RCC 7860 (cell line): Measurements from ENCODE around the gene FAM163B.

ENCODE experiments used
- DNase-seq: peaks from one replicate; pipeline ENCODE4 v3.0.0-alpha.2; 2015; ENCODE audit warnings: low spot score
- FAIRE-seq: peaks from 2 replicates; lab custom pipeline; 2012; peaks lifted over from hg19 to GRCh38; lab: Jason Lieb, UNC

FAM163B gene

GRCh38 chr9:133556354-133556753 is 52.8 kb downstream of the FAM163B start:
- no peak for DNase-seq
- no peak for FAIRE-seq

- FAIRE-seq (no peak), DNase-seq (no peak)
Measured at GRCh38 chr9:133554729-133555128, 54.5 kb downstream of the FAM163B start.

- DNase-seq = no peak
- no peak for FAIRE-seq
Measured at GRCh38 chr9:133553973-133554713, 55.0 kb downstream of the FAM163B start.

- no peak for FAIRE-seq
- DNase-seq = no peak
Measured at GRCh38 chr9:133553123-133553522, 56.1 kb downstream of the FAM163B start.

GRCh38 chr9:133552236-133552635 is 57.0 kb downstream of the FAM163B start:
- FAIRE-seq (no peak), DNase-seq (no peak)

- no peak for DNase-seq
- no peak for FAIRE-seq
Measured at GRCh38 chr9:133551446-133551845, 57.7 kb downstream of the FAM163B start.

GRCh38 chr9:133547116-133547515 is 62.1 kb downstream of the FAM163B start:
- no peak for FAIRE-seq

GRCh38 chr9:133546287-133546680 is 62.9 kb downstream of the FAM163B start:
- DNase-seq (no peak), FAIRE-seq (no peak)

More at GRCh38 chr9:133547116-133547515, 62.1 kb downstream of the FAM163B start:
- no peak for DNase-seq

- FAIRE-seq = no peak
- no peak for DNase-seq
Measured at GRCh38 chr9:133545494-133546286, 63.5 kb downstream of the FAM163B start.

- FAIRE-seq = no peak
Measured at GRCh38 chr9:133543772-133544467, 65.3 kb downstream of the FAM163B start.

GRCh38 chr9:133542002-133542401 is 67.2 kb downstream of the FAM163B start:
- DNase-seq (no peak), FAIRE-seq (no peak)

More at GRCh38 chr9:133543772-133544467, 65.3 kb downstream of the FAM163B start:
- DNase-seq = no peak

GRCh38 chr9:133540698-133541025 is 68.5 kb downstream of the FAM163B start:
- no peak for DNase-seq
- FAIRE-seq = no peak

- FAIRE-seq = no peak
- DNase-seq = no peak
Measured at GRCh38 chr9:133539991-133540697, 69.0 kb downstream of the FAM163B start.

GRCh38 chr9:133538851-133539833 is 70.0 kb downstream of the FAM163B start:
- no peak for FAIRE-seq
- no peak for DNase-seq

GRCh38 chr9:133538176-133538575 is 71.0 kb downstream of the FAM163B start:
- DNase-seq = no peak
- FAIRE-seq = no peak

- FAIRE-seq = no peak
Measured at GRCh38 chr9:133537257-133537656, 71.9 kb downstream of the FAM163B start.

GRCh38 chr9:133536536-133536935 is 72.7 kb downstream of the FAM163B start:
- no peak for FAIRE-seq
- no peak for DNase-seq

More at GRCh38 chr9:133537257-133537656, 71.9 kb downstream of the FAM163B start:
- DNase-seq = no peak

GRCh38 chr9:133536080-133536479 is 73.1 kb downstream of the FAM163B start:
- DNase-seq = no peak
- FAIRE-seq = no peak

- FAIRE-seq (no peak), DNase-seq (no peak)
Measured at GRCh38 chr9:133535306-133535877, 73.8 kb downstream of the FAM163B start.
